ENCODE results near the gene FAM241A. TPM values are rescaled to one million over a fixed set of nuclear protein-coding genes. Genes with fewer than 3 reads are reported as not detected.

Gene FAM241A
- total and polyA plus RNA-seq, 3 donors from 2014 or later = 4.7 to 6.2 (median 5.7) TPM

- H3K4me3 ChIP-seq = no peak overlapping the region
- DNase-seq = no peak
- H3K27me3 ChIP-seq = no peaks in the 10 kb centered on the region
- no peaks in the 10 kb centered on the region for H3K36me3 ChIP-seq (ENCODE audit: low read depth, missing control alignments)
- intact Hi-C loops (cut with DNase I; ENCODE audit: low total_unique reads) = no loop called here
- 35 to 40% methylated on average over 4 of the region's 4 CpGs for WGBS, 2 donors
- no peaks in the 10 kb centered on the region for H3K9me3 ChIP-seq
- TF ChIP-seq CTCF (IDR thresholded peaks at IDR 0.05) (no peak), POLR2A (IDR thresholded peaks at IDR 0.05) (no peak)
- no peaks in the 10 kb centered on the region for H3K4me1 ChIP-seq
- no peak overlapping the region for H3K27ac ChIP-seq
These were observed 14.3 kb upstream of the FAM241A start for GRCh38 chr4:112130906-112131305.

- H3K4me1 ChIP-seq = no peaks in the 10 kb centered on the region
- no peaks in the 10 kb centered on the region for H3K27me3 ChIP-seq
- H3K36me3 ChIP-seq (ENCODE audit: low read depth, missing control alignments) = no peaks in the 10 kb centered on the region
- no peak for DNase-seq
- intact Hi-C loops (cut with DNase I; ENCODE audit: low total_unique reads) = no loop called here
- no peak overlapping the region for H3K27ac ChIP-seq
- no peaks in the 10 kb centered on the region for H3K9me3 ChIP-seq
- H3K4me3 ChIP-seq = no peak overlapping the region
- no peak for TF ChIP-seq POLR2A (IDR thresholded peaks at IDR 0.05)
- no peak for TF ChIP-seq CTCF (IDR thresholded peaks at IDR 0.05)
- WGBS, 2 donors = 87 to 95% methylated on average over 5 of the region's 5 CpGs
These were observed 8.7 kb upstream of the FAM241A start for GRCh38 chr4:112136551-112136950.

GRCh38 chr4:112138538-112138937 lies 6.7 kb upstream of the FAM241A start:
- intact Hi-C loops (cut with DNase I; ENCODE audit: low total_unique reads) = no loop called here

GRCh38 chr4:112140536-112140935 lies 4.7 kb upstream of the FAM241A start:
- intact Hi-C loops (cut with DNase I; ENCODE audit: low total_unique reads) = no loop called here
- H3K27ac ChIP-seq = no peak overlapping the region

More at GRCh38 chr4:112138538-112138937, 6.7 kb upstream of the FAM241A start:
- H3K27ac ChIP-seq = no peak overlapping the region
- no peaks in the 10 kb centered on the region for H3K27me3 ChIP-seq
- H3K4me1 ChIP-seq = no peaks in the 10 kb centered on the region
- H3K9me3 ChIP-seq = no peaks in the 10 kb centered on the region
- DNase-seq = no peak
- H3K36me3 ChIP-seq (ENCODE audit: low read depth, missing control alignments) = no peaks in the 10 kb centered on the region
- H3K4me3 ChIP-seq = no peak overlapping the region
- TF ChIP-seq CTCF (IDR thresholded peaks at IDR 0.05) = no peak
- TF ChIP-seq POLR2A (IDR thresholded peaks at IDR 0.05) = no peak

More at GRCh38 chr4:112140536-112140935, 4.7 kb upstream of the FAM241A start:
- no peak for DNase-seq
- Histone ChIP-seq H3K9me3 (no peaks in the 10 kb centered on the region), H3K4me3 (no peak overlapping the region), H3K27me3 (no peaks in the 10 kb centered on the region), H3K4me1 (no peaks in the 10 kb centered on the region), H3K36me3 (ENCODE audit: low read depth, missing control alignments) (no peaks in the 10 kb centered on the region)
- TF ChIP-seq CTCF (IDR thresholded peaks at IDR 0.05) = no peak
- no peak for TF ChIP-seq POLR2A (IDR thresholded peaks at IDR 0.05)
- WGBS, 2 donors = 53 to 59% methylated on average over 2 of the region's 2 CpGs

Measured in testis (tissue), 3 donors.